Sigmoid colon (tissue), 4 donors: ENCODE results near the gene TUBGCP6.

Experiments
- EP300 ChIP-seq, 4 donors: sonication (generic); formaldehyde crosslinking; IDR thresholded peaks; one replicate each; pipeline ENCODE4 v1.6.1; 2017; ENCODE audit warnings: antibody characterized with exemption in 4 of 4
- POLR2A ChIP-seq, 2 donors: fragments of 450-650 bp; IDR thresholded peaks; one replicate each; pipeline ENCODE4 v1.6.1; 2016; ENCODE audit warnings: antibody characterized with exemption in 2 of 2, mild to moderate bottlenecking in 2 of 2, moderate library complexity in 2 of 2
- POLR2AphosphoS5 ChIP-seq, 4 donors: sonication (generic); formaldehyde crosslinking; IDR thresholded peaks; one replicate each; pipeline ENCODE4 v1.6.1; 2017; ENCODE audit warnings: antibody characterized with exemption in 4 of 4
- TF ChIP-seq, protein P1 (sequence below), 4 experiments: fragments of 450-650 bp in 3 of 4; fragments of 200-600 bp in 1 of 4; IDR thresholded peaks; one replicate each; pipeline ENCODE4 v1.5.1; 2016 to 2019; ENCODE audit warnings: antibody characterized with exemption in 4 of 4, mild to moderate bottlenecking in 3 of 4, moderate library complexity in 2 of 4

DNA sequence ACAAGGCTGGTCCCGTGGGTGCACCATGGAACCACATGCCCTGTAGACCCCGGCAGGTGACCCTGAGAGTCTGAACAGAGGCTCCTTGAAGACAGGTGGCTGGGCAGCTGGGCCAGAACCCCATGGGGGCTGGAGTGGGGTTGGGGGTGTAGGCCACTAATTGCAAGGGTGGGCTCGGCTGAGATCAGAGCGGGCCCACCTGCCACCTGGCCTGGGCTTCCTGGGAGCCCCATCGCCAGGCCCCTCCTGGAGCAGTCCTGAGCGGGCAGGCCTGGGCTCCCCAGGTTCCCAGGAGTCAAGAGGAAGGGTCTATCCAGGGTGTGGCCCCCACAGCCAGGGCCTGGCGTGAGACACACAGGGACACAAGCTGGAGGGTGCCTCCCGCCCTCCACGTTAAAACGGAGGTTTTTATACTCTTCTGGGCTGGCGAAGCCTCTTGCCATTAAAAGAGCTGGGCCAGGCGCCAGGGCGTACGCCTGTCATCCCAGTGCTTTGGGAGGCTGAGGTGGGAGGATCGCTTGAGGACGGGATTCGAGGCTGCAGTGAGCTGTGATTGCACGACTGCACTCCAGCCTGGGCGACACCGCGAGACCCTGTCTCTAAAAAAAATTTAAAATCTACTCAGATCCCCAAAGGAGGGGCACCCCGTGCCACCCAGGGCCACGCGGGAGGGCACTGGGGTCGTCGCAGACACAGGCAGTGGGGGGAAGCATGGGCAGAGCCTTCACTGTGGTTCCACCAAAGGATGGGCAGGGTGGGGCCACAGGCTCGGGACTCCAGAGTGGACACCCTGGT, 63.9 kb downstream of the TUBGCP6 start:
- TF ChIP-seq, protein P1, sequence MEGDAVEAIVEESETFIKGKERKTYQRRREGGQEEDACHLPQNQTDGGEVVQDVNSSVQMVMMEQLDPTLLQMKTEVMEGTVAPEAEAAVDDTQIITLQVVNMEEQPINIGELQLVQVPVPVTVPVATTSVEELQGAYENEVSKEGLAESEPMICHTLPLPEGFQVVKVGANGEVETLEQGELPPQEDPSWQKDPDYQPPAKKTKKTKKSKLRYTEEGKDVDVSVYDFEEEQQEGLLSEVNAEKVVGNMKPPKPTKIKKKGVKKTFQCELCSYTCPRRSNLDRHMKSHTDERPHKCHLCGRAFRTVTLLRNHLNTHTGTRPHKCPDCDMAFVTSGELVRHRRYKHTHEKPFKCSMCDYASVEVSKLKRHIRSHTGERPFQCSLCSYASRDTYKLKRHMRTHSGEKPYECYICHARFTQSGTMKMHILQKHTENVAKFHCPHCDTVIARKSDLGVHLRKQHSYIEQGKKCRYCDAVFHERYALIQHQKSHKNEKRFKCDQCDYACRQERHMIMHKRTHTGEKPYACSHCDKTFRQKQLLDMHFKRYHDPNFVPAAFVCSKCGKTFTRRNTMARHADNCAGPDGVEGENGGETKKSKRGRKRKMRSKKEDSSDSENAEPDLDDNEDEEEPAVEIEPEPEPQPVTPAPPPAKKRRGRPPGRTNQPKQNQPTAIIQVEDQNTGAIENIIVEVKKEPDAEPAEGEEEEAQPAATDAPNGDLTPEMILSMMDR (IDR thresholded peaks at IDR 0.05) = no peak
- TF ChIP-seq POLR2A (IDR thresholded peaks at IDR 0.05) (no peak), POLR2AphosphoS5 (IDR thresholded peaks at IDR 0.05) (no peak), EP300 (IDR thresholded peaks at IDR 0.05) (no peak)
